Endothelial cell of umbilical vein (primary cell): Measurements from ENCODE around the gene CRNN.

Source experiments
- CTCF ChIP-seq, 2 donors: IDR thresholded peaks; 1 replicate in 1 of 2; 2 replicates in 1 of 2; pipeline ENCODE4 v1.5.1; 2011; ENCODE audit warnings: low read length in 2 of 2, mild to moderate bottlenecking in 2 of 2, moderate library complexity in 2 of 2, control low read depth in 1 of 2, inconsistent platforms in 1 of 2, low read depth in 1 of 2; ENCODE audit not compliant: insufficient read depth in 1 of 2; ENCODE audit errors: extremely low read depth in 1 of 2
- EZH2 ChIP-seq: IDR thresholded peaks from 2 replicates; pipeline ENCODE4 v1.6.1; 2012; ENCODE audit warnings: borderline replicate concordance, low read depth, mild to moderate bottlenecking, moderate library complexity, low read length, inconsistent platforms; ENCODE audit not compliant: severe bottlenecking
- MAX ChIP-seq: IDR thresholded peaks from 2 replicates; pipeline ENCODE4 v1.6.1; 2011; ENCODE audit not compliant: insufficient read depth, insufficient read length
- POLR2AphosphoS5 ChIP-seq: IDR thresholded peaks from 2 replicates; pipeline ENCODE4 v1.6.1; 2012; ENCODE audit warnings: low read depth, mild to moderate bottlenecking, control low read depth, low read length, moderate library complexity; ENCODE audit not compliant: insufficient read depth

GRCh38 chr1:152447484-152447883 lies 33.4 kb upstream of the CRNN start:
- no peak for TF ChIP-seq EZH2
- TF ChIP-seq CTCF (IDR thresholded peaks at IDR 0.05; ENCODE audit: extremely low read depth in 1 of 2, insufficient read depth in 1 of 2, low read depth in 1 of 2, low read length in 2 of 2), result no peak
- no peak for TF ChIP-seq MAX
- no peak for TF ChIP-seq POLR2AphosphoS5
